H1 (cell line): ENCODE data around the gene HIVEP3. TPM values are rescaled to one million over a fixed set of nuclear protein-coding genes. Genes with fewer than 3 reads are reported as not detected.

ENCODE experiments used
- CTCF ChIA-PET: fragments of 300-600 bp; sonication (Branson Sonifier 250); formaldehyde crosslinking; loops from one replicate; lab custom pipeline; 2021; ENCODE audit not compliant: partially characterized antibody; lab: Charles Lee
- POLR2A ChIA-PET: fragments of 300-600 bp; sonication (Branson Sonifier 250); formaldehyde crosslinking; loops from one replicate; lab custom pipeline; 2021; ENCODE audit warnings: inconsistent platforms; ENCODE audit not compliant: partially characterized antibody; lab: Charles Lee
- DNase-seq, 2 experiments: peaks; one replicate each; pipeline versions ENCODE4 v3.0.0 to v3.0.0-alpha.2; 2010 to 2022; ENCODE audit warnings: low spot score in 2 of 2, low read depth in 1 of 2, mixed read lengths in 1 of 2
- FAIRE-seq: peaks from 2 replicates; lab custom pipeline; 2011; peaks lifted over from hg19 to GRCh38; lab: Jason Lieb, UNC
- H2AFZ ChIP-seq: 2 replicates; pipeline ENCODE4 v1.8.1; 2012; ENCODE audit warnings: low read length, inconsistent platforms
- H2AK5ac ChIP-seq: 2 replicates; pipeline ENCODE4 v1.6.1; 2013; ENCODE audit warnings: low read depth, low read length
- H2BK120ac ChIP-seq: replicated peaks from 2 replicates; pipeline ENCODE3; 2013; ENCODE audit warnings: low read depth, low read length, inconsistent platforms
- H2BK12ac ChIP-seq: 2 replicates; pipeline ENCODE4 v1.6.1; 2013; ENCODE audit warnings: low read depth, low read length
- H2BK15ac ChIP-seq: 2 replicates; pipeline ENCODE4 v1.6.1; 2013; ENCODE audit warnings: low read length
- H2BK20ac ChIP-seq: 2 replicates; pipeline ENCODE4 v1.6.1; 2013; ENCODE audit warnings: low read length
- H2BK5ac ChIP-seq: 2 replicates; pipeline ENCODE4 v1.6.1; 2013; ENCODE audit warnings: low read depth, low read length
- H3K14ac ChIP-seq: 2 replicates; pipeline ENCODE4 v1.6.1; 2013; ENCODE audit warnings: inconsistent platforms; ENCODE audit not compliant: insufficient read length
- H3K18ac ChIP-seq: 2 replicates; pipeline ENCODE4 v1.6.1; 2013; ENCODE audit warnings: low read length; ENCODE audit errors: extremely low read depth
- H3K23ac ChIP-seq: 2 replicates; pipeline ENCODE4 v1.6.1; 2013; ENCODE audit warnings: inconsistent platforms; ENCODE audit not compliant: insufficient read length
- H3K23me2 ChIP-seq: 2 replicates; pipeline ENCODE4 v1.6.1; 2013; ENCODE audit warnings: low read depth, low read length
- H3K27ac ChIP-seq: 2 replicates; pipeline ENCODE4 v1.6.1; 2011; ENCODE audit warnings: low read depth, low read length, inconsistent platforms
- H3K27me3 ChIP-seq, 4 experiments: replicated peaks in 1 of 4; 1 replicate in 1 of 4; 2 replicates in 3 of 4; pipeline versions ENCODE4 v1.6.1 to v1.8.1; 2011 to 2013; ENCODE audit warnings: low read length in 3 of 4, mild to moderate bottlenecking in 3 of 4, inconsistent platforms in 2 of 4, mixed read lengths in 2 of 4, moderate library complexity in 1 of 4; ENCODE audit not compliant: control insufficient read depth in 3 of 4, insufficient read depth in 3 of 4; ENCODE audit errors: extremely low read depth in 1 of 4
- H3K36me3 ChIP-seq, 4 experiments: 2 replicates each; pipeline versions ENCODE4 v1.6.1 to v1.8.1; 2011 to 2013; ENCODE audit warnings: mild to moderate bottlenecking in 4 of 4, low read length in 3 of 4, moderate library complexity in 2 of 4, control low read depth in 1 of 4, inconsistent platforms in 1 of 4; ENCODE audit not compliant: insufficient read depth in 4 of 4, control insufficient read depth in 2 of 4
- H3K4ac ChIP-seq: replicated peaks from 2 replicates; pipeline ENCODE3; 2013; ENCODE audit warnings: low read length, low read depth, mixed read lengths, inconsistent platforms; ENCODE audit not compliant: insufficient read length
- H3K4me1 ChIP-seq, 4 experiments: replicated peaks in 1 of 4; 1 replicate in 1 of 4; 2 replicates in 3 of 4; pipeline versions ENCODE4 v1.6.1 to v1.8.1; 2011 to 2013; ENCODE audit warnings: low read length in 3 of 4, inconsistent platforms in 2 of 4, mixed read lengths in 1 of 4; ENCODE audit not compliant: insufficient read depth in 4 of 4, control insufficient read depth in 3 of 4
- H3K4me2 ChIP-seq, 2 experiments: 2 replicates each; pipeline versions ENCODE4 v1.6.1 to v1.8.1; 2011 to 2013; ENCODE audit warnings: low read depth in 2 of 2, low read length in 2 of 2, control low read depth in 1 of 2, inconsistent platforms in 1 of 2, mild to moderate bottlenecking in 1 of 2; ENCODE audit not compliant: insufficient read depth in 1 of 2
- H3K4me3 ChIP-seq, 4 experiments: fragments of 200-600, 300-600 bp in 1 of 4; sonication (generic), shearing (Covaris generic), sonication (Bioruptor Twin) in 1 of 4; 2 replicates each; pipeline versions ENCODE4 v1.5.1 to v1.8.1; 2011 to 2016; ENCODE audit warnings: low read length in 4 of 4, low read depth in 3 of 4, control low read depth in 2 of 4, inconsistent platforms in 2 of 4, mild to moderate bottlenecking in 2 of 4, mixed read lengths in 1 of 4, moderate library complexity in 1 of 4; ENCODE audit not compliant: insufficient read depth in 2 of 4; ENCODE audit errors: extremely low read depth in 1 of 4
- H3K56ac ChIP-seq: replicated peaks from 2 replicates; pipeline ENCODE3; 2013; ENCODE audit warnings: low read depth, mild to moderate bottlenecking, mixed read lengths, low read length, inconsistent platforms; ENCODE audit not compliant: insufficient read length
- H3K79me1 ChIP-seq: 2 replicates; pipeline ENCODE4 v1.6.1; 2013; ENCODE audit warnings: low read depth, low read length, control low read depth
- H3K79me2 ChIP-seq, 2 experiments: 2 replicates each; pipeline versions ENCODE4 v1.6.1 to v1.8.1; 2012 to 2013; ENCODE audit warnings: low read length in 2 of 2, mild to moderate bottlenecking in 2 of 2, inconsistent platforms in 1 of 2; ENCODE audit not compliant: insufficient read depth in 2 of 2, control insufficient read depth in 1 of 2
- H3K9ac ChIP-seq, 4 experiments: replicated peaks in 1 of 4; 1 replicate in 1 of 4; 2 replicates in 3 of 4; pipeline versions ENCODE4 v1.6.1 to v1.8.1; 2011 to 2013; ENCODE audit warnings: low read depth in 3 of 4, low read length in 3 of 4, control low read depth in 2 of 4, mild to moderate bottlenecking in 2 of 4, moderate library complexity in 2 of 4, inconsistent platforms in 1 of 4; ENCODE audit errors: extremely low read depth in 1 of 4
- H3K9me3 ChIP-seq, 2 experiments: 2 replicates each; pipeline versions ENCODE4 v1.6.1 to v1.8.1; 2012 to 2013; ENCODE audit warnings: mild to moderate bottlenecking in 2 of 2, moderate library complexity in 2 of 2, control low read depth in 1 of 2, inconsistent platforms in 1 of 2, low read depth in 1 of 2, low read length in 1 of 2, mixed read lengths in 1 of 2; ENCODE audit not compliant: insufficient read depth in 2 of 2
- H4K20me1 ChIP-seq, 2 experiments: replicated peaks in 1 of 2; 2 replicates each; pipeline versions ENCODE3 to v1.8.1; 2011 to 2013; ENCODE audit warnings: inconsistent platforms in 2 of 2, low read length in 2 of 2, mild to moderate bottlenecking in 1 of 2; ENCODE audit not compliant: insufficient read depth in 2 of 2, control insufficient read depth in 1 of 2
- H4K5ac ChIP-seq: 2 replicates; pipeline ENCODE4 v1.6.1; 2013; ENCODE audit warnings: low read length, low read depth, mixed read lengths, inconsistent platforms; ENCODE audit not compliant: insufficient read length
- H4K8ac ChIP-seq: 2 replicates; pipeline ENCODE4 v1.8.0; 2013; ENCODE audit warnings: mild to moderate bottlenecking, moderate library complexity, low read length, inconsistent platforms; ENCODE audit not compliant: insufficient read depth; ENCODE audit errors: extremely low read depth
- H4K91ac ChIP-seq: replicated peaks from 2 replicates; pipeline ENCODE3; 2013; ENCODE audit warnings: low read length, mixed read lengths, inconsistent platforms; ENCODE audit not compliant: insufficient read length
- EZH2 ChIP-seq: fragments of 200-600 bp; sonication (generic); IDR thresholded peaks from 2 replicates; pipeline ENCODE4 v1.7.1; 2012; ENCODE audit warnings: low read depth, mild to moderate bottlenecking, moderate library complexity, low read length, inconsistent platforms; ENCODE audit not compliant: severe bottlenecking
- KDM1A ChIP-seq: fragments of 200-600, 300-600 bp; sonication (generic); IDR thresholded peaks from 2 replicates; pipeline ENCODE4 v1.7.1; 2016; ENCODE audit warnings: mild to moderate bottlenecking, low read length, borderline replicate concordance
- NRF1 ChIP-seq: IDR thresholded peaks from 2 replicates; pipeline ENCODE4 v1.6.1; 2011; ENCODE audit warnings: mild to moderate bottlenecking, low read depth, low read length, improper control_type of control experiment
- WGBS, 2 experiments: shearing (Covaris generic) in 1 of 2; methylation state at CpG; one replicate each; pipeline versions ENCODE4 v1.1.6 to v1.1.7; 2013 to 2015; ENCODE audit warnings: low lambda C conversion rate in 2 of 2, mixed read lengths in 2 of 2, inconsistent platforms in 1 of 2, low coverage in 1 of 2, missing lambda C conversion rate in 1 of 2; ENCODE audit not compliant: insufficient replicate concordance in 2 of 2, insufficient coverage in 1 of 2, insufficient read length in 1 of 2; ENCODE audit errors: extremely low coverage in 1 of 2, missing lambda C conversion rate in 1 of 2; 5-methylcytosine and 5-hydroxymethylcytosine counted together
- polyA plus RNA-seq, 7 experiments: library from polyadenylated mRNA; depleted of rRNA in 3 of 7; stranded (reverse) in 5 of 7; unstranded in 2 of 7; fragments of >200 nt in 5 of 7; fragments of 200-250 nt in 2 of 7; gene quantifications; 1 replicate in 5 of 7; 2 replicates in 1 of 7; 4 replicates in 1 of 7; pipeline versions ENCODE4 v1.2.1 to v1.2.3, GENCODE V29; 2011 to 2013; ENCODE audit warnings: missing spikeins in 2 of 7, mixed read lengths in 2 of 7
- total RNA-seq: library from RNA; stranded (reverse); fragmentation: NEBNext Ultra II Directional; extraction: Animal tissue kit (Norgen Biotek cat#: 25700); gene quantifications from 2 replicates; pipeline ENCODE4 v1.2.1, GENCODE V29; 2021

The HIVEP3 gene
- total and polyA plus RNA-seq, 2 of the 8 experiments (the other 6 are each of a cell fraction or from before 2014, with no cell fraction given), result 0.24 to 0.69 TPM

DNA sequence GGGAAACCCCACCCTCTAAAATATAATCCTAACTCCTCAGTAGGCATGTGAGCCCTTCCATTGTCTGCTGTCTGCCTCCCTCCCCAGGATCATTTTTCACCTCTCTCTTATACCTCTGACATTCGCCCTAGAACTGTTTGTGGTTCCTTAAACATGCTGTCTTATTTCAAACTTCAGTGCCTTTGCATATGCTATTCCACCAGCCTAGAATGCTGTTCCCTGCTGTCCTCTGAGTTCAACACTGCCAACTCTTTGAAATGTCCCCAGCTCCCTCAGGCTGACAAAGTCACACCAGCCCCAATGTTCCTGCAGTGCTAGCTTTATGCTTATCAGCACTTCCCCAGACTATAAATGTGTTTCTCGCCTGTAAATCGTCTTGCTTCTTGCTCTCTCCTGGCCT, 119.5 kb downstream of the HIVEP3 start:
- H4K20me1 ChIP-seq, result peaks cover 0 to 2% of the 10 kb centered on the region in 2 experiments
- no peak overlapping the region for H2BK15ac ChIP-seq
- no peak overlapping the region for H3K9ac ChIP-seq
- no peak overlapping the region for H3K4ac ChIP-seq
- H4K5ac ChIP-seq, result no peak overlapping the region
- no peak overlapping the region for H2BK12ac ChIP-seq
- no peak overlapping the region for H4K8ac ChIP-seq
- H3K4me2 ChIP-seq, result no peak overlapping the region
- H4K91ac ChIP-seq, result no peak overlapping the region
- no peak overlapping the region for H3K18ac ChIP-seq
- peaks cover 0 to 4% (median 0%) of the 10 kb centered on the region in 4 experiments; a peak in 1 of 7 replicates for H3K4me1 ChIP-seq
- no peak overlapping the region for H2AK5ac ChIP-seq
- TF ChIP-seq EZH2, result no peak
- peak; percentile 81 for TF ChIP-seq KDM1A
- no peak for TF ChIP-seq NRF1
- WGBS, 2 experiments, result 92% methylated on average over 3 of the region's 3 CpGs; no CpG with 5 or more reads in 1 of the 2 experiments
- no peak overlapping the region for H3K14ac ChIP-seq
- no peaks in the 10 kb centered on the region for H3K36me3 ChIP-seq
- H3K9me3 ChIP-seq, result no peaks in the 10 kb centered on the region
- H3K23ac ChIP-seq, result no peak overlapping the region
- H2BK5ac ChIP-seq, result no peak overlapping the region
- H3K4me3 ChIP-seq, result no peak overlapping the region
- no peak overlapping the region for H2AFZ ChIP-seq
- POLR2A ChIA-PET, result no interaction called here
- no peak overlapping the region for H2BK120ac ChIP-seq
- FAIRE-seq (no peak), DNase-seq (no peak)
- H2BK20ac ChIP-seq, result no peak overlapping the region
- no peaks in the 10 kb centered on the region for H3K79me2 ChIP-seq
- H3K79me1 ChIP-seq, result no peaks in the 10 kb centered on the region; the same call in 1 of the 2 replicates
- CTCF ChIA-PET, result interaction anchor here (1.2 kb wide), 1 partner anchor 31 kb away, joined by 3 read pairs; no protein-coding TSS in a partner anchor
- no peaks in the 10 kb centered on the region for H3K27me3 ChIP-seq
- no peak overlapping the region for H3K27ac ChIP-seq
- H3K23me2 ChIP-seq, result no peaks in the 10 kb centered on the region
- no peak overlapping the region for H3K56ac ChIP-seq
